Stimulated activated CD4-positive, alpha-beta T cell treated with anti-CD3 and anti-CD28 coated beads, Interleukin-12 subunit alpha, Interleukin-12 subunit beta, amount 100 ng/mL, for 48 hours (primary cell): ENCODE results near the gene MATN3.

Source experiments
- DNase-seq, 3 donors: peaks; one replicate each; pipeline ENCODE4 v3.0.0-alpha.2; 2020; ENCODE audit warnings: low read depth in 2 of 3, low spot score in 1 of 3

MATN3 gene

DNA sequence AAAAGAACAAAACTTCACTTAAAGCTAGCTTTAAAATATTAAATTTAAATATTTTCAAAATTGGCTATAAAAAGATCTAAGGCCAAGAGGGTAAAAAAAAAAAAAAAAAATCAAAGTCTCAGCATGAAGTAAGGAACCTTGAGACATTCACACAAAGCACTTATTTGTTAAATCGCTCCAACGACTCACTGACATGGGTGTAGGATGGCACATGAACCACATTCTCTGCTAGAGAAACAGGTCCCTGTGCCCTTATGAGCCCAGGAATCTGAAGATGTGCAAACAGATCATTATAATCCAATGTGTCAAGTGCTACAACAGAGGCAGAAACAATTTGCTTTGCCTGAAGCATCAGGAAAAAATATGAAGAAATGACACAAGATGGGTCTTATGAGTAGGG lies 25.2 kb upstream of the MATN3 start:
- DNase-seq = no peak

DNA sequence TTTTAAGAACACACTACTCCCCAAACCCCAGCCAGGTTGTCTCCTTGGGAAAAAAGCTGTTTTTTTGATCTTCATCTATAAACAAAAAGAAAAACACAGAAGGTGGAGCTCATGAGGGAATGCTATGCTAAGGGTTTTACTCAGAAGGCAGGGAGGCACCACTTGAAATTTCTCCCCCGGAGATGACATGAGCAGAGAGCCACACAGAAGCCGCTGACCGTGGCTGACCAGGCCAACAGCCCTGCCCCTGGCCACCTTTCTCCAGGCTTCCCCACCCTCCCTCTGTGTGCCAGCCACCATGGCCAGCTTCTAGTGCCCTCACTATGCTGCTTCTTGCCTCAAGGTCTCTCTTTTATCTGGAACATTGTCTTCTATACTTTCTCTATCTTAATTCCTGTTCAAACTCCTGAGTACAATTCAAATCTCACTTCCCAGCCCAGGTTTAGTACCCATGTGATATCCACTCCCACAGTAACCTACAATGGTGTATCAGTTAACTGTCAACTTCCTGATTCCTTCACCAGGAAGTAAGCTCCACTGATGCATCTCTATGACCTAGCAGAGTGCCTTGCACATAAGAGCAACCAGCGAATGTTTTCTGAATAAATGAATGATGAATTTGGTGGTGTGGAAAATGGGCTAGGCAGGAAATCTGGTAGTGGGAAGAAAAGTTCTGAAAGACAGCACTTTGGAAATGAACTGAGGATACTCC lies 23.6 kb upstream of the MATN3 start:
- no peak for DNase-seq

DNA sequence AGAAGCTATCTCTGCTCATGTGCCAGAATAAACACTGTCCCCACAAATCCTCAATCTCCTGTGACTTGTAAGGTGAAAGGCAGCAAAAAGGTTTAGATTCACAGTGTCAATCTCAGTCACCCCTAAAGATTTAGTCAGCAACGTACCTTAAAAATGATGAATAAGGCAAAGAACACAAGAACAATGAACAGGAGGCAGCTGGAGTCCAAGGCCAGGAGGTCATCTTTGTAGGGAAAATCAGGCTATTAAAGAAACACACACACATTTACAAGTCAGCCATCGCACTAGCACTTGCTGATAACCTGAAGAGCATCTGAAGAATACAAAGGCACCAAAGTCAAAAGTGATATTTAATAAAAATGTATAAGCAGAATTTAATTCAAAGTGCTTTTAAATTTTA lies 22.4 kb upstream of the MATN3 start:
- no peak for DNase-seq

DNA sequence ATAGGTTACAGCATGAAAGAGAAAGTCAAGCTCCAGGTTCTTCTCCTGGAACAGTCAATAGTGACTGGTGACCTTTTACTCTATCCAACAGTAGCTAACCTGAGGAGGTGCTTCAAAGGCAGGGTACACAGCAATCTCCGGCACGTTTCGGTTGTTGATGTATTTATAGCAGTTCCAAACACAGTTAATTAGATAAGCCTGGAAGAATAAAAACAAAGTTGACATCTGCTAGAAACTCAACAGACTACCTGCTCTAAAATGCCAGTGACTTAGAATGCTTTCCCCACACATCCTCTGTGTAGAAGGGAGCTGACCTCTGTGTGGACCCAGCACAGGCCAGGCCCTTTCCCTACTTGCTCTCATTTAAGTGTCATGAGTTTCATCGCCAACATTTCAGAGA lies 21.8 kb upstream of the MATN3 start:
- DNase-seq = no peak

DNA sequence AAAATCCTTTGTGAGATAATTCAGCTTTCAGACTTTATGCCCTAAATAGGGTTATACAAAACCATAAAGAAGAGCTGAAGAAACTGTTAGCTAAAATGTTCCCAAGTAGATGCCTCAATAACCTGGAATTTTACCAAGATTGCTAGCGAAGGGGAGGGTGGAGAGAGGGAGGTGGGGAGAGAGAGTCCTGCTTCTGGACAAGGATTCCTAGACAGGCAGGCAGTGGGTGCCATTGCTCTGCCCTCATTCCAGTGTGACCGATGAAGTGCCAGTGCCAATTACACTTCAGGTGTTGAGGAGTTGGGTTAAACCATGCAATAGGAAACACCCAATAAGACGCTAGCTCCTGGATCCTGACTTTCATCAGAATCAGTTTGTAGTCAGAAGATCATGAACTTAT lies 20.9 kb upstream of the MATN3 start:
- no peak for DNase-seq

DNA sequence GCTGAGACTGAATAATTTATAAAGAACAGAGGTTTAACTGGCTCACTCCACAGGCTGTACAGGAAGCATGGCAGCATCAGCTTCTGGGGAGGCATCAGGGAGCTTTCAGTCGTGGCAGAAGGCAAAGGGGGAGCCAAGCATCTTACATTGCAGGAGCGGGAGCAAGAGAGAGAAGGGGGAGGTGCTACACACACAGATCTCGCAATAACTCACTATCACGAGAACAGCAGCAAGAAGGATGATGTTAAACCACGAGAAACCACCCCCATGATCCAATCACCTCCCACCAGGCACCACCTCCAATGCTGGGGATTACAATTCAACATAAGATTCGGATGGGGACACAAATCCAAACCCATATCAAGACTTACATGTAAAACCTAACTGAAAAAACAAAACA lies 17.8 kb upstream of the MATN3 start:
- DNase-seq = no peak

DNA sequence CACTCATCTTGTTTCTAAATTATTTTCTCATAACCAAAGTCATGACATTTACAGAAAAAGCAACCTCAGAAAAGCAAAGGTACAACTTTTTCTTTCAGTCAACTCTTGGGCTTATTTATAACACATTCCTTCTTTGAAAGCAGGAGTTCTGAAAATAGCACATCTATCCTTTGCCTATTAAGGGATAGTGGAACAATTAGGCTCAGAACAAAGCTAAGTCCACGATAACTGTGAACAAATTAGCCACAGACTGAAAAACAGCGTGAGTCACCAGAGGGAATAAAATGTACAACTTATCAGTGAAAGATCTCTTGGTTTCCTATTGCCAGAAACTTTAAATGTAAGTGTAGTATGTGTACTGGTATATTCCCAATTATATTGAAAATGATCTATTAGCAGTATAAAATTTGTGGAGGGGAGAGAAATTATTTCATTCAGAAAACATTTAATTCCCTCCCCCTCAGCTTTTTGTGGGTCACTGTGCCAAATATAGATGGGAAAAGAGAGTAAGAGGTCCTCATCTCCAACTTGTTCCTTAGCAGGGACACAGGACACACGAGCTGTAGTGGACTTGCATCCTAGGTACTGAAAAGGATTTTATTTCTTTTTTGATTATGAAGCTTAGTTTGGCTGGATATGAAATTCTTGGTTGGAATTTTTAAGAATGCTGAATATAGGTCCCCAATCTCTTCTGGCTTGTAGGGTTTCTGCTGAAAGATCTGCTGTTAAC lies 15.4 kb upstream of the MATN3 start:
- DNase-seq = no peak

DNA sequence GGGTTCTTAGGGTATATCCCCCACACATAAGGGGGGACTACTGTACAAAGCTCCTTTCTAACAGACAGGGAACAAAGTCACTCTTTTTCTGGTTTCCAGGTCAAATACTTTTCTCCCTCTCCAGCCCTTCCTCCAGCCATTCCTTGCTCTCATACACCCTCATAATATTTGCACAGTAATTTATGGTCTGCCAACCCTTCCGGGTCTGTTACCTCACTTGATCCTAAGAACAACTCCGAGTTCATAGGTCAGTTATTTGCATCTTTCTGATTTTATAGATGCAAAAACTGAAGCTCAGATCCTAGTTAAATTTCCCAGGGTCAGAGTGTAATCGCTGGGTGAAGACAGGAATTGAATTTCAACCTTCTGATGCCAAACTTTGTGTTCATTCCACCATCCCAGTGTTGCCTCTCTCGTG lies 14.8 kb upstream of the MATN3 start:
- no peak for DNase-seq

DNA sequence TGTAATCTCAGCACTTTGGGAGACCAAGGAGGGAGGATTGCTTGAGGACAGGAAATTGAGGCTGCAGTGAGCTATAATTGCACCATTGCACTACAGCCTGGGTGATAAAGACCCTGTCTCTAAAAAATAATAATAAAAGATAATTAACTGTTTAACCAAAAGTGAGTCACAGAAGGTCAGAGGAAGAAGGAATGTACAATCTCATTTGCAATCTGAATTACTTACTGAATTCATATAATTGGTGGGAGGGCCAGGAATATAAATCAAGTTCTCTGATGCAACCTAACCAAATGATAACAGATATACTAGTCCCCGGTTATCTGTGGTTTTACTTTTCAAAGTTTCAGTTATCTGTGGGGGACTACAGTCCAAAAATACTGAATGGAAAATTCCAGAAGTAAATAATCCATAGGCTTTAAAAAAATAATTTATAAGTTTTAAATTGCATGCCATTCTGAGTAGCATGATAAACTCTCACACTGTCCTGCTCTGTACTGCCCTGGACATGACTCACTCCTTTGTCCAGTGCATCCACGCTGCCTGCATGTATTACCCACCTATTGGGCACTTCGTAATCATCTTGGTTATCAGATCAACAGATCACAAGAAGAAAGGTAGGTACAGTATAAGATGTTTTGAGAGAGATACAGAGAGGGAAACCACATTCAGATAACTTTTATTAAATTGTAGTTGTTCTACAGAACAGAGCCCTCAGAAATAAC lies 12.8 kb upstream of the MATN3 start:
- no peak for DNase-seq

DNA sequence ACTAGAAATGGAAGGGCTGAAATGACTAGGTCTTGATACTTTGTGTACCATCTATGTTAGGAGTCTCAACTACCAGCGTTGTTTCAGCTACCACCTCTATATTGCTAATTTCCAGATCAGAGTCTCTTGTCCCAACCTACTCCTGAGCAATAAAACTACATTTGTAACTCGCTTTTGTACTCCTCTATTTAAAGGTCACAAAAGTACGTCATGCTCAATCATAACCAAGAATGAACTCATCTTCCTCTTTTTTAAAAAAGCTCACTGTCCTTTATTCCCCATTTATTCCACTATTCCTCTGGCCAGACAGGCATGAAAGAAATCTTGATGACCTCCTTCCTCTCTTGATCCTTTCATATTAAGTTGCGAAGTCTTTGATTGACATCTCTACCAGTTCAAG lies 11.2 kb upstream of the MATN3 start:
- no peak for DNase-seq

DNA sequence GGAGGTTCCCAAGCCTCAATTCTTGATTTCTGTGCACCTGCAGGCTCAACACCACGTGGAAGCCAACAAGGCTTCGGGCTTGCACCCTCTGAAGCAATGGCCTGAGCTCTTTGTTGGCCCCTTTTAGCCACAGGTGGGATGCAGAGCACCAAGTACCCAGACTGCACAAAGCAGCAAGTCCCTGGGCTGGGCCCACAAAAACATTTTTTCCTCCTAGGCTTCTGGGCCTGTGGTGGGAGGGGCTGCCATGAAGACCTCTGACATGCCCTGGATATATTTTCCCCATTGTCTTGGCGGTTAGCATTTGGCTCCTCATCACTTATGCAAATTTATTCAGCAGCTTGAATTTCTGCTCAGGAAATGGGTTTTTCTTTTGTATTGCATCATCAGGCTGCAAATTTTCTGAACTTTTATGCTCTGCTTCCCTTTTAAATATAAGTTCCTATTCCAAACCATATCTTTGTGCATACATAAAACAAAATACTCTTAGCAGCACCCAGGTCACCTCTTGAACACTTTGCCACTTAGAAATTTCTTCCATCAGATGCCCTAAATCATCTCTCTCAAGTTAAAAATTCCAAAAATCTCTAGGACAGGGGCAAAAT lies 9.0 kb upstream of the MATN3 start:
- no peak for DNase-seq

DNA sequence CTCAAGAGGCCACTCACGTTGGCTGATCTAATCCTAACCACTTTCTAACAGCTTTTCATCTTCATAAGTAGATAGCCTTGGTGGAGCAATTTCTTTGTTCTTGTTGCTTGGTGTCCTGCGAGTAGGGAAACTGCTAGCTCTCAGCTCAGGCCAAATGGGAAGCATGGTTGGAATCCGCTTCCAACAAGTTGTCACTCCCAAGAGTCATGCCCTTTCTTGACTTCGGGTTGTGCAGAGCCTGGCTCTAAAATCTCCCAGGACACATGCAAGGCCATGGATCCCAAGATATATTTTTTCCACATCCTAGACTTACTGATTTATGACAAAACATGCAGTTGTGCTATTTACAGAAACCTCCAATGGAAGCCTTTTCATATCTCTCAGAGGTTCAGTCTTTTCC lies 7.3 kb upstream of the MATN3 start:
- no peak for DNase-seq

DNA sequence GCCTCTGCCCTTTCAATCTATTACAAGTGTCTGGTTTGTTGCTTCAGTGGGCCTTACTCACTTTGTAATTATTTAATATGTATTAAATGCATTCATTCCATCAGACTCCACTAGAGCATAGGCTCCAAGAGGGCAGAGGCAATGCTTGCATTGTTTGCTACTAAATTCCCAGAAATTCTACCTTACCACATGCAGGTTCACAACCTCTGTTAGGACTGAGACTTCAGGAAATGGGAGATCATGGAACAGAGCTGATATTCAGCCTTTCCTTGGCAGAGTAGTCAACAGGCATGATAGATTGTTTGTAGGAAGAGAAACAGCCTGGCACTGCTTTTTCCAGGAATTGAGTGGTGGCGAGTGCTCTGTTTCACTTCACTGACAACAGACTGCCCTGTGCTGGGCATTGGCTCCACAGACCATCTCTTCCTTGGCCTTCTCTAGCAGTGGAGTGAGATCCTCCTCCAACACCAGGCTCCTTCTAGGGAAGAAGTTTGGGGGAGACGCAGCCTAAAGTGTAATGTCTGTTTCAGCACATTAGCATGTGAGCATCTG lies 6.2 kb upstream of the MATN3 start:
- DNase-seq = no peak

DNA sequence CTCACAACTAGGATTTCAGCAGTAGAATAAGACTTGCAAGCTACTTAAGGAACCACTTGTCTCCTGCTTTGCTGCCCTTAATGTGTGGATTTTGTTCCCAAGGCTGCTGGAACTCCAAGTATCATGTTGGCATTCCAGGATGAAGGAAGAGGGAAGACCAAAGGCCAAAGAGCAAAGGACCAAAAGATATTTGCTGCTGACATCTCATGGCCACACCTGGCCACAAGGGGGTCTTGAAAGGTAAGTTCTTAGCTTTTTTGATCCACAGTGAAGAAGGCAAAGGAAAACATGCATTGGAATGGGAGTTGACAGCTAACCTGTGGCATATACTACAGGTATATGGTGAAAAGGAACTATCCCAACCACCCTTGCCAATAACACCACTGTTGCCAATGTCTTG lies 3.9 kb upstream of the MATN3 start:
- DNase-seq = no peak

DNA sequence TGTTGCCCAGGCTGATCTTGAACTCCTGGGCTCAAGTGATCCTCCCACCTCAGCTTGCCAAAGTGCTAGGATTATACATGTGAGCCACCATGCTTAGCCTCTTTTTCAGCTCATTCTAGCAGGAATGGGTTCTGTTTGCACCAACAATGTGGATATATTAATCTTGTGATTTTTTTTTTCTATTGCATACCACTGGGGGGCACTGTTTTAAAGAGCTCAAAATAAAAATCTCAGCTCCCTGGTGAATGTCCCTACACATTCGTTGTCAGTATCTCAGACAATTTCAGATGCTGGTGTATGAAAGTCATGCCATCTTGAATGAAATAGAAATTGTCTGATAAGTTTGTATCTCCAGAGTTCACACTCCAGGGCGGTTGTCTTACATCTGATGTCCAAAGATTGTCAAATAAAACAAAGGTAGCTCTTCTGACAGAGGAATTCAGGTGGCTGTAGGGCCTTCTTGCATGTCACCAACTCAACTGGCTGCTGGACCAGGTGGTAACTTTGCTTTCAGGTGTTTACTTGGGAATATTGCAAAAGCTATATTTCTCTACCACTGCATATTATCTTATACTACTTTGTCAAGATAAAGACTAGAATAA lies 3.1 kb upstream of the MATN3 start:
- peak in 1 of 3 donors; percentile 35 for DNase-seq

DNA sequence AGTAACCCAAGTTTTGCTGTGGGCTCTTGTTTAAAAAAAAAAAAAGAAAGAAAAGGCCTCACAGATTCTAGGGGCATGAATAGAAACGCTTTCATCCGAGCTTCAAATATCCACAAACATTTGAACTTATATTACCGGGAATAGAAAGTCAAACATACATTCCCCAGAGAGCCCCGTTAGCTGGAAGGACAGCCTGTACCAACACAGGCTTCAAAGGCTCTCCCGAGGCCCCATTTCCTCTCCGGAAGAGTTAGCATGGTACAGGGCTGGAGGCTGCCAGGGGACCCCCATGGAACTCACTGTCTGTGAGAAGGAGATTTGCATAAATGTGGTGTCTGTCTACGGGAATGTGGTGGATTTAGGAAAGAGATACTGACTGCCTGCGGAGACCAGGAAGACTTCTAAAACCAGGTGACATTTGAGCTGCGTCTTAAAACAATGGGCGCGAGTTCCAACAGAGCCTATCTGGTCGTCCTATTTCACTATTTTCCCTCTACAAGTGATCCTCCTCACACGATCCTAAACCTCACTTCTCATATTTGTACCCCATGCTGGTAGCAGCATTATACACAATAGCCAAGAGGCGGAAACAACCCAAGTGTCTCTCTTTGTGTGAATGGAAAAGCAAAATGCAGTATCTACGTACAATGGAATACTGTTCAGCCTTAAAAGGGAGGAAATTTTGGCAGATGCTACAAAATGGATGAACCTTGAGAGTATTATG lies 820 bp upstream of the MATN3 start:
- no peak for DNase-seq

DNA sequence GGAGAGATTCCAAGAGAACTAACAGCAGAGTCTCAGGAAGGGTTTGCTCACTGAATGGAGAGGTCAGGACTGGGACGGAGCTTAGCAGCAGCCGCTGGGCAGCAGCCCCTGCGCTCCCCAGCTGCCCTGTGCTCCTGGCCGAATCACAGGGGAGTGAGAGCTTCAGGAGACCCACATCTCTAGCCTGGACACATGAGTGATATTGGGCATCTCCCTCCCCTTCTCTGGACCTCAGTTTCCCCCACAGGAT lies 511 bp downstream of the MATN3 start:
- no peak for DNase-seq

DNA sequence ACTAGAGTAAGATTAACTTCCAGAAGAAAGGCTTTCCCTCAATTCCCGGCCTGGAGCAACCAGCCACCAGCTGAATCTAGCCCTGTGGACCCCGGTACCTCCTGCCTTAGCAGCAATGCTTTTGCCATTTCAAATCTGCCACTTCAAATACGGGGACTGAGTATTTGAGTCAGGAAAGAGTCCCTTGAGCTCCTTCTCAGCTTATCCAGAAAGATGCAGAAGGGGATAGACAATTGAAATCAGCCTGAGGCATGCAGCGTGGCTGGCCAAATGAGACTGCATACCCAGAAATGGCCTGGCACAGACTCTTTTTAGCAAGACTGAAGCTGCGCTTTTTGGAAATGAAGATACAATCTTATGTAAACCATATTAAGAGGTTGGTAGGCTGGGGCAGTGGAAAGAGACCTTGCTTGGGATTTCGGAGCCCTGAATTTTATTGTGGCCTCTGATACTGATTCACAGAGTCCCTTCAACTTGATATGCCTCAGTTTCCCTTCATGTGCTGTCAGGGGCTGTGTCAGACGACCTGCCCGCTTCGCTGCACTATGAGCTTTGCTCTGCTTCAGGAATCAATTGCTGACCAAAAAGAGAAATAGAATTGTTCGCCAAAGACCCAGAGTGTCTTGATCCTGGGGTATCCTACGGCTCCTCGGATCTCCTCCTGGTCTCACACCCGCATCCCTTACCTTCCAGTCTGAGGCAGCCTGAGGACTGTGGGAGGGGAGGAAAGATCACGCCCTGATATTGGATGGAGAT lies 1.0 kb downstream of the MATN3 start:
- DNase-seq = no peak

DNA sequence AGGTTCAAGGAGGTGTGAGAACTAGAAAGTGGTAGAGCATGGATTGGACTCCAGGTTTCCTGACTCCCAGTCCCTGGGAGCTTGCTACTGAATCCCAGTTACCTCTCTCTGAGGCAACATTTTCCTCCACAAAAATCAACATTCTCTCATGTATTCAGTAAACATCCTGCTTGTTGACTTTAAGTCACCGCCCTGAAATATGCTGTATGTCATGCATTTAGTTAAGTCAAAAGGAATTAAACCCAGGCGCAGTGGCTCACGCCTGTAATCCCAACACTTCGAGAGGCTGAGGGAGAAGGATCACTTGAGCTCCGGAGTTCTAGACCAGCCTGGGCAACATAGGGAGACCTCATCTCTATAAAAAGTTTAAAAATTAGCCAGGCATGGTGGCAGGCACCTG lies 3.8 kb downstream of the MATN3 start:
- no peak for DNase-seq

DNA sequence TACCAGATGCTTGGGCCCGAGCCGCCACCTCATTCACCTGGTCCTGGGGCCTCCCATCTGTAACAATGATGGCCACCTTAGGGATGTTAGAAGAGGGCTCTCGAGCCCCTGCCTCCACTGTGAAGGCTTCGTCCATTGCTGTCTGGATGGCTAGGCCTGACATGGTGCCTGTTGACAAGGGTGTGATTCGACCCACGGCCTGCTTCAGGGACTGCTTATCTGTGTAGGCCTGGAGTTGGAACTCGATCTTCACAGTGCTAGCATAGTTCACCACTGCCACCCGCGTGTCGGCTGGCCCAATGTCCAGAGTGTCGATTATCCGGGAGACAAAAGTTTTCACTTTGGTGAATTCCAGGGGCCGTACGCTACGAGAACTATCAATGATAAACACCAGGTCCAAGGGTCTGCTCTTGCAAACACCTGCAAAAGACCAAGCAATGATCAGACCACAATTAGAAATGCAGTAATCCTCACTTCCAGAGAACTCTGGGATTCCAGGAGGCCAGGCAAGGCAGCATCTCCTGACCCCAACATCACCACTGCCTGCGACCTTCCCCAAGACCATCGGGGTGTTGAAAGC lies 6.5 kb downstream of the MATN3 start:
- DNase-seq = no peak
